Measurements from ENCODE around the gene MYO16.

Gene MYO16

DNA sequence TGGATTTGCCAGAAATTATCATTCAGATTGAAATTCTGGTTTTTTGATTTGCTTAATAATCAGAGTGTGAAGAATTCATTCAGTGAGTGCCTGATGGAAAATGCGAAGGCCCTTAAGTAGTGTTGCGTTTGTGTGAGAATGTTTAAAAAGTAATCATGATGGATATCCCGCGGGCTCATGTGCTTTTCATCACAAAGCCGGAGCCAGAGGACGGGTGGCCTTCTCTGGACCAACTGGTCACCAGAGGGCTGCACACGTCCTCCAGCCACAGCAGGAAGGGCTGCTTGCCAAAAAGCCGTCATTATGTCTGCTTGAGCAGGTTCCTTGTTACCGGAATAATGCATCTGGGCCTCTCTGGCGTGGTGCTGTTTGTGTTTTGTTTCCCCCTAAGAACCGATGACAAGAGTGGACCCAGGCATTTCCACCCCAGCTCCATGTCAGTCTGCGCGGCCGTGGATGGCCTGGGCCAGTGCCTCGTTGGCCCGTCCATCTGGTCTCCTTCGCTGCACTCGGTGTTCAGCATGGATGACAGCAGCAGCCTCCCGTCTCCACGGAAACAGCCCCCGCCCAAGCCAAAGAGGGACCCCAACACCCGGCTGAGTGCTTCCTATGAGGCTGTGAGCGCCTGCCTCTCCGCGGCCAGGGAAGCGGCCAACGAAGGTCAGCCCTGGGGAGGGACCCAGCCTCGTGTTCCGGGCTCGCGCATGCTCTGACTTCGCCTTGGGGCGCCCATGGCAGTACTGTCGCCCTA is 497.7 kb downstream of the MYO16 start:
- DNase-seq (ENCODE audit: low read depth), result no peak

DNA sequence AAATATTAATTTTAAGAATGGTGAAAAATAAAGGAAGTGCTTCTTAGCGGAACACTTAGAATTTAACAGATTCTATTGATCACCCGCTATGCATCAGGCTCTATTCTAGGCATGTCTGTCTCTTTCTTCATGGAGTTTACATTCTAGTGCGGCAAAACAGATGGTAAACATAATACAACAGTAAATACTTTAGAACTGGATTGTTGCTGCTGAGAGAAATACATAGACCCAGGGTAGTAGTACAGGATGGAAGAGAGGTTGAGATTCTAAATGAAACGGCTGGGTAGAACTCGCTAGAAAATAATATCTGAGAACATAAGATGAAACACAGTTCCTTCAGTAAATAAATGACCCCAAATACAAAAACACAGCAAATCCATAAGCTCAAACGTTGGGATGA is 498.7 kb downstream of the MYO16 start:
- no peak for DNase-seq (ENCODE audit: low read depth)

DNA sequence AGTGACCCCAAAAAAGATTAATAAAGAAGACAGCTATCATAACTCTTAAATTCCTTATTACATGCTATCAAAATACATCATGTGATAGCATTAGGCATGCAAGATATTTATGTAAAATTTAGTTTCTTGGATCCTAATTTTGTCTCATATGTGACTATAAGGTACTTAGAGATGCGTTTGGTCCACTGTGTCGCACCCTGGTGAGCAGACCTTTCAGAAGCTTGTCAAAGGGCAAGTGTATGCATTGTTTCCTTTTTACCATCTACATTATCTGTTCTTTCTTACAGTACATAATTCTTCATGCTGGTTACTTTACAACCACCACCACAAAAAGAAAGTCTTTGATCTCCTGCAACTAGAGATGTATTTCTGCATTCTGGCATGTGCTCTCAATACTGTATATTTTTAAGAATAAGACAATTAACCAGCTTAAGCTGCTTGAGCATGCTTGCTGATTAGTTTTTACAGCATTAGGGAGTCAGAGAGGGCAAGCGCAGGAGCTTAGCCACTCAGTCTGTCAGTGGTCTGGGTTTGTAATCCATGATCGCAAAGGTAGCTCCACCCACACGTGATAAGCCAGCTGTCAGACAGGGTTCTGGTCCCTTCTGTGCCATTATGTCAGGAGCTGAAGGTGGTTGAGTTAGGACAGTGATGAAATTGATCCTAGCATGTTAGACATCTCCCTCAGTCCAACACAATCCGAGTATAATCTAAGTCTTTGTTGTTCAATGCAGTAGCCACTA is 500.9 kb downstream of the MYO16 start:
- DNase-seq (ENCODE audit: low read depth), result no peak

DNA sequence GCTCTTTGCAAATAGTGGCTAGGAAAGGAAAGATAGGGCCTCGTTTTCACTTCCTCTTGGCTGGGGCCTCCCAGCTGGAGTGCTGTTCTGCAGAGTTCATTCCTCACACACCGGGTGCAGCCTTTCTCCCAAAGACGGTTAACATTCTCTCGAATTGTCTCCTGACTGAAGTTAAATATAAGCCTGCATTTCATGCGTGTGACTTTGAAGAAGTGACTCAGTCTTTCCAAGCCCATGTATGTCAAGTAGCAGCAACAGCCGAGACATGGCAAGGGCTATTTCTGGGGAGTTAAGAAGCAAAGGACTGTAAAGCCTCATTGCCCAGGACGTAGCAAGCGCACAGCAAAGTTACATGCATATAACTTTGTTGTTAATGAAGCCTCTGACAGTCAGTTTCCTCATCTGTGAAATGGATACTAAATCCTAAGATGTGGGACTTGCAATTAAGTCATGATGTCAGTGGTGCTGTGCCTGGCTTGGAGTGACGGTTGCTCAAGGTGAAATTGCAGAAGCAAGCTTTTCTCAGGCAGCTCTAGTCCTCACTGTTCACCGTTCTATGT is 502.4 kb downstream of the MYO16 start:
- DNase-seq (ENCODE audit: low read depth), result no peak

DNA sequence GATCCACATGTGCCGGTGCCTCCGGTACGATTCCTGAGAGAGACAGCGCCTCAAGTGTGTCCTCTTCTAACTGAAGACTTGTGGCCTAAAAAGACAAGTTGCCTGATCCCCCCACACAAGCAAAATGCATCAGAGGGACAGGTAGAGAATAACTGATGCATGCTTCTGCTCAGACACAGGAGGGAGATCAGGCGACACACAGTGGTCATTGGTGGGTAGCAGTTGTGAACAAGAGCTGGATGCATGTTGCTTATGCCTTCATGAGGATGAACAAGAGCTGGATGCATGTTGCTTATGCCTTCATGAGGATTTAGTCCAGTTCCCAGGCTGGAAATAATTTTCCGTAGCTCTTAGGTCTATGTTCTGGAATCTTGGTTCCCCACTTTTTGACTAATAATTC is 505.6 kb downstream of the MYO16 start:
- DNase-seq (ENCODE audit: low read depth), result no peak

DNA sequence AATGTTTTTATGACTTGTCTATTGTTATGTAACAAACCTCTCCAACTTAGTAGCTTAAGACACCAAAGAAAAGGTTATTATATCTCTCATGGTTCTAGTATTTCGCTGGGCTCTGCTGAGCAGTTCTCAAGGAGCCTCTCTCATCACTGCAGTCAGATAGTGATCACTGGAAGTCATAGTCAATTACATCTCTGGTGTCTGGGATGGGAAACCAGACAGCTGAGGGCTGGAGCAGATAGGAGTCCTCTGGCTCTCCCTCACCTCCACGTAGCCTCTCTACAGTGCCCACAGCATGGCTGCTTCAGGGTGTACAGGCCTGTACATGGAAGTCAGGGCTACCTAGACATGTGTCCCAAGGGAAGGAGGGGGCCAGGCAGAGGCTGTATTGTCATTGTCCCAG is 507.5 kb downstream of the MYO16 start:
- no peak for DNase-seq (ENCODE audit: low read depth)

DNA sequence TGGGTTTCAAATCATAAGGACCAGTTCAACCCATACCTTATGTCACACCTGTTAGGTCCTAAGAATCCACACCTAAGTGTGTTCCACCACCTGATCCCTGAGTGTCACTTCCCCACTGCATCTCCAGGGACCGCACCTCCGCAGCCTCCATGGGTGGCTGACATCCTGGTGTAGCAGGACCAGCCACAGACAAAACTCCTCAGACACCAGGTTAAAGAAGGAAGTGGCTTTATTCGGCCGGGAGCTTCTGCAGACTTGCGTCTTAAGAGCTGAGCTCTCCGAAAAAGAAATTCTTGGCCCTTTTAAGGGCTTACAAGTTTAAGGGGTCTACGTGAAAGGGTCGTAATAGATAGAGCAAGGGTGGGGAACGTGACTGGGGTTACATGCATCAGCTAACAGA is 509.9 kb downstream of the MYO16 start:
- no peak for DNase-seq (ENCODE audit: low read depth)

DNA sequence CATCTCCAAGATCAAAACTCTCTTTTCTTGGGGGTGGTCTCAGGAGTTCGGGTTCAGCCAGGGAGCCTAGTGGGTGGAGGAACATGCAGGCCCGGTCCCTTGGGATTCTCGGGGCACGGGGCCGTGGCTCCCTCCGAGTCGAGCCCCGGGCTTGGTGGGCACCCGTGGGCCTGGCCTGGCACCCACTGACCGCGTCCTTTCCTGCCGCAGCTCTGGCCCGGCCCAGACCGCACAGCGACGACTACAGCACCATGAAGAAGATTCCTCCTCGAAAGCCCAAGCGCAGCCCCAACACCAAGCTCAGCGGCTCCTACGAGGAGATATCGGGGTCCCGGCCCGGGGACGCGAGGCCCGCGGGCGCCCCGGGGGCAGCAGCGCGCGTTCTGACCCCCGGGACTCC is 510.6 kb downstream of the MYO16 start:
- no peak for DNase-seq (ENCODE audit: low read depth)

DNA sequence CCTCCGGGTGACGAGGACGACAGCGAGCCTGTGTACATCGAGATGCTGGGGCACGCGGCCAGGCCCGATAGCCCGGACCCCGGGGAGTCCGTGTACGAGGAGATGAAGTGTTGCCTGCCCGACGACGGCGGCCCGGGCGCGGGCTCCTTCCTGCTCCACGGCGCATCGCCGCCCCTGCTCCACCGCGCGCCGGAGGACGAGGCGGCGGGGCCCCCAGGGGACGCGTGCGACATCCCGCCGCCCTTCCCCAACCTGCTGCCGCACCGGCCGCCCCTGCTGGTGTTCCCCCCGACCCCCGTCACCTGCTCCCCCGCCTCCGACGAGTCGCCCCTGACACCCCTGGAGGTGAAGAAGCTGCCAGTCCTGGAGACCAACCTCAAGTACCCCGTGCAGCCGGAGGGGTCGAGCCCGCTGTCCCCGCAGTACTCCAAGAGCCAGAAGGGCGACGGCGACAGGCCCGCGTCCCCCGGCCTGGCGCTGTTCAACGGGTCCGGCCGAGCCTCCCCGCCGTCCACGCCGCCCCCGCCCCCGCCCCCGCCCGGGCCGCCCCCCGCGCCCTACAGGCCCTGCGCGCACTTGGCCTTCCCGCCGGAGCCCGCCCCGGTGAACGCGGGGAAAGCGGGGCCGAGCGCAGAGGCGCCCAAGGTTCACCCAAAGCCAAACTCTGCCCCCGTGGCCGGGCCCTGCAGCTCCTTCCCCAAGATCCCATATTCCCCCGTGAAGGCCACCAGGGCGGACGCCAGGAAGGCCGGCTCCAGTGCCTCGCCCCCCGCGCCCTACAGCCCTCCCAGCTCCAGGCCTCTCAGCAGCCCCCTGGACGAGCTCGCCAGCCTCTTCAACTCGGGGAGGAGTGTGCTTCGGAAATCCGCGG is 511.3 kb downstream of the MYO16 start:
- no peak for DNase-seq (ENCODE audit: low read depth)

DNA sequence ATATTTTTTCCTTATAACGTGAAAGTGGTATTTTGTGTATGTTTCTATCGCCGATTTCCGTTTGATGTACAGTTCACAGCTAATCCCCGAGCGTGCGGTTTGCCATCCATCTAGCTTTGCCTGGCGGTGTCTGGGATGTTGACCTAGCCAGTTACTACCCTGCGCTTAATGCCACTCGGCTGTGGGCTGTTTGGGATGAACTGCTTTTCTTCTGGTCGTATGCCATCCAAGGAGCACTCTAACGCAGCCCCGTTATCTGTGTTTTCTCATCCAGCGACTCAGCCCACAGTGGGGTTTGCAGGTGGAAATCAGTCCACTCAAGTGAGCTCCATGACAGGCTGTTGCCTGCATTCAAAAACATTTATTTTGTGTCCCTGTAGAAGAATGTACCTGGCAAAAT is 512.3 kb downstream of the MYO16 start:
- no peak for DNase-seq (ENCODE audit: low read depth)

DNA sequence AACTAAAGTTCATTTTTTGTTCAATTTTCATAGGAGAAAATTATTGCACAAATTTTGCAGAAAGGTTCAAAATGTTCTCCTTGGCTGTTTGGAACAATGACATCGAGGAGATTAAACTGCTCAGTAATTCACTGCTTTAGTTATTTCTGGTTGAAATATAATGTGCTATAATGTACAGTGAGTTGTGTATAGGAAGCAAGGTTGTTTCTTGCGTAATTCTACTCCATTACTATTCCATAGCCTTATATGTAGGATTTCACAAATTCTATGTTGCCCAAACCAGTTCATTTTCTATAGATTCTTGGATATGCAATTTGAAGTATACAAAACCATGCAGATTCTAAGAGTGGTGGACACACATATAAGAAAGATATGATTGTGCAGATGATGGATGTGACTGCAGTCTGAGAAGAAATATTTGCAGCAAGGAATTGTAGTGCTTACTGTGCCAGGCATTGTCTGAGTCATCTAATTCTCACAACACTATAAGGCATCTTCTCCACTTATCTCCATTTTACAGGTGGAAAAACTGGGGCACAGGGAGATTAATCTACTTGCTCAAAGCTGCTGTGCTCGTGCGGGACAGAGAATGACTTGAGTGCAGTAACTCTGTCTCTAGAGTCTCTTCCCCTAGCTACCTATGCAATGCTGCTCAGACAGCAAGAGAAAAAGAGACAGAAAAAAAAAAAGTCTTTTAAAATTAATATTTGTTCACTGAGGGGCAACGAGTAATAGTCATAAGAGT is 515.5 kb downstream of the MYO16 start:
- no peak for DNase-seq (ENCODE audit: low read depth)

DNA sequence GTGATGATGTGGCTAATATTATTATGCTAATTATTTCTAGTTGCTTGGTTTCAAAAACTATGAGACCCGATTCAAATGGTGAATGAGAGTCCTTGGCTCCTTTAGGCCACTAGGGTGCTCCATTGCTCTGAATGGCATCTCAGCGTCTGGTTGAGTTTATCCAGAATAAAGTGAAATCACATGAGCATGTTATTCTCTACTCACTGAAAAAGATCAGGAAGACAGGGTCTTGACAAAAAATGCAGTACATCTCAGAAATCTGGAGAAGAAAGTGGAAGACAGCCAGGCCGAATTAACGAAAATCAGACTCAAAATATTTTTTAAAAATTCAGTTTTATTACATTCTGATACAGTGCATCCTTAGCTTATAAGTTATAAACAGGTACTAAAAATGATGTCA is 516.2 kb downstream of the MYO16 start:
- no peak for DNase-seq (ENCODE audit: low read depth)

DNA sequence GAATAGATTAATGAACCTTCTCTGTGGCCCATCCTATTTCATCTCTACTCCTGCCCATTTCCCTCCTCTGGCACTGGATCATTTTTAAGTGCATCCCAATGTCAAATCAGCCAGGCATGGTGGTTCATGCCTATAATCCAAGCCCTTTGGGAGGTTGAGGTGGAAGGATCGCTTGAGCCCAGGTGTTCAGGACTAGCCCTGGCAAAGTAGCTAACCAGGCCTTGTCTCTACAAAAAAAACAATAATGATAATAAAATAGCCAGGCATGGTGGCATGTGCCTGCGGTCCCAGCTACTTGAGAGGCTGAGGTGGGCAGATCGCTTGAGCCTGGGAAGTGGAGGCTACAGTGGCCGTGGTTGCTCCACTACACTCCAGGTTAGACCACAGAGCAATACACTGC is 517.0 kb downstream of the MYO16 start:
- no peak for DNase-seq (ENCODE audit: low read depth)

DNA sequence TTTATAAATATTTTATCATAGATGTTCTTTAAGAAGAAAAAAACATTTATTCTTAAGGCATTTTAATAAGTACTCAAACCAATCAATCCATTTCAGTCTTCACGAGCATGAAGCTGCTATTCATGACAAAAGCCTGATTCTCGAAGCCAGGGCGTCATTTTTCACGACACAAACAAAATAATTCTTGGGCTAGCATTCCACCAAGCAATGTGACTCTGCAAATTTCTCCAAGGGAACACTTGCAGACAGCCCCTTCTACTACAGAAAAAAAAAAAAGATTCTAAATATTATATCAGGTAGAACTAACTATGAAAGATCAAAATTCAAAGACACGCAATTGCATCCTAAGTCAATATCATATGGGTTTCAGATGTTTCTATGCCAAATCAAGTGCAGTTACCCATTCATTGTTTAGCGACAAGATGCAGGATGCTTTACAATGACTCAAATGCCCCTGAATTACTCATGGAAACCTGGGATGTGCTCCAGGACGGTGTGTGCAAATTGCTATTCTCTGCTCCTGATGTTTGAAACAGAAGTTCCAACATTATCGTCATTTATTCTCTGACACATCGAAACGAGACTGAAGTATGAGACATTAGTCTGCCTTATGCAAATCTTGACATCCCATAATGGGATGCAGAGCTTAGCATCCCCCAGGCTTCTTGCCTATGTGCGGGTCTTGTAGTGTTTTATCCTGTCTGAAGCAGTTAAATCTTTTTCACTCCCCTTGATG is 517.7 kb downstream of the MYO16 start:
- no peak for DNase-seq (ENCODE audit: low read depth)

DNA sequence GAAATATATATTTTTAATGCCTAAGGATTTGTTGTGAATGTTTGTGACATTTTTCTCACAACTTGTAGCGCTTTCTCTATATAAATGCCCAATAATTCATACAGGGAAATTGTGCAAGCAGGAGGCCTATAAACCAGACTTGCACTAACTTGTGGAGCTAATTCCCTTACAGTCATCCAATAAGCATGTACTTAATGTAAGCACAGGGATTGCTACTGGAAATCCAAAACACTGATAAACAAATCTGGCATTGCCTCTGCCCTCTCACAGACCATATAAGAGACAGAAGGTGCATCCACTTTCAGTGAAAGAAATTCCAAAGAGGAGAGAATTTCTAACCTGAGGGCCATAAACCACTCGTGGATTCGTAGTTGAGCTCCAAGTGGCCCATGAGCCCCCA is 518.8 kb downstream of the MYO16 start:
- DNase-seq (ENCODE audit: low read depth), result no peak

DNA sequence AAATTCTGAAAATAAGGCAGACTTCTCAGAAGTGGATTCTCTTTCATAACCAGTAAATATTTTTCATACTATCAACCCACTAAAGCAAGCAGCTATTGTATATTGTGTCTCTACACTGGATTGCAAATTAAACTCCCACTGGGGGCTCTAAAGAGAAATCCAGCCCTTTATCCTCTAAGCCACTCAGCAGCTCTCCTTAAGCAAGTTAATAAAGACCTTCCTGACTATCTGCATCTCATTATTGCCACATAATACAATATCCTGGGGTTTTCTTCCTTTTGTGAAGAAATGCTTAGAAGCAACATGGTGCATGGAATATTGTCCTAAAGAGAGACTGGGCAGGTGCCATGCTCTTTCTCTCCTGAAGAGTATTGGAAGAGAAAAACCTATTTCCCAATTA is 521.3 kb downstream of the MYO16 start:
- DNase-seq (ENCODE audit: low read depth), result no peak

DNA sequence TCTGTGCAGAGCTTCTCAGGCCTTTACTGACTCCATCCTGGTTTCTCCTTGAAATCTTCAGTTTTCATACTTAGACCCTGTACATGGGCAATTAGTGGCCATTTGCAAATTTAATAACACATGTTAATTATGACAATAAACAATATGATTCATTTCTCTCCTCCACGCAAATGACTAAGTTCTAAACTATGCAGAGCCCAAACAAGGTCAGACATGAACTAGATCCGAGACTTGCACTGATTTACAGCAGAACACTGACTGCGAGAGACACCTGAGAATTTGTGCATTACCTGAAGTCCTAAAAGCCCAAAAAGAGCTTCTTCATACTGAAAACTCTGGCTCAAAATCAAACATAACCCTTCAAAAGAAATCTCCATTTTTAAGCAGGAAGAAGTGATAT is 521.8 kb downstream of the MYO16 start:
- DNase-seq (ENCODE audit: low read depth), result no peak

DNA sequence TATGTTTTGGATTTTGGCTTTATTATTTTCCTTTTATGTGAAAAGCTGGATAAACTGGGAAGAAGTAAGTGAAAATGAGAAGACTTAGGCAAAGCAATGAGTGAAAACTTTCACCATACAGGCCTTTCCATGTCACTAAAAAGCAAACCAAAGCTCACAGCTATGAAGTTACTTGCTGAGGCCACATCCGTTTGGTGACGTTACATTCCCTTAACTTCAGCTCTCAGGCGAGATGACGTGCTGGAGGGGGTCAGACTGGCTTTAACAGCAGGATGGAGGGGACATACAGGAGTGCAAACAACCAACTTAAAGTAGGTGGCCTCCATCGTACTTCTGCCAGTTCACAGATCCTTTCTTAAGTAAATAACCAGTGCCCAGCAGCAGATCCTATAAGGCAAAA is 522.3 kb downstream of the MYO16 start:
- no peak for DNase-seq (ENCODE audit: low read depth)

DNA sequence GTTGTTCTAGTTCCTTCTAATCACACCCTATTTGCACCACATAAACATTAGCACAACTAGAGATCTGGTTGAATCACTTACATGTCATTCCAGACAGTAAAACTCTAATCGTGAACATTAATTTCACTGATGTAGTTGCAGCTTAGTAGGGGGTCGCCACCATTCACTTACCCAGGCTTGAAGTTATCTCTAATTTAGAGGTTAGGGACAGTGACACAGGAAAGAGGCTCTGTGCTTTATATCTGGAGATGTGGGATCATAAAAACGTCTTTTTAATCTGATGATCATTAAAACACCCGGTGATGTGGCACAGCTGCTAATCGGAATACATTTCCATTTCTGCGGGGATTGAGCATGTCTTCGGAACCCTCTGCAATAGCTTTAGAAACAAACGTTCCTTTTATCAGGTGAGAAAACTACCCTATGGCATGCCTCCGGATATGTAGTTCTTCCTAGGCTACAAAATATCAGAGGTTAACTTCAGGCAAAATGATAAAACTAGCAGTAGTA is 523.0 kb downstream of the MYO16 start:
- DNase-seq (ENCODE audit: low read depth), result no peak

DNA sequence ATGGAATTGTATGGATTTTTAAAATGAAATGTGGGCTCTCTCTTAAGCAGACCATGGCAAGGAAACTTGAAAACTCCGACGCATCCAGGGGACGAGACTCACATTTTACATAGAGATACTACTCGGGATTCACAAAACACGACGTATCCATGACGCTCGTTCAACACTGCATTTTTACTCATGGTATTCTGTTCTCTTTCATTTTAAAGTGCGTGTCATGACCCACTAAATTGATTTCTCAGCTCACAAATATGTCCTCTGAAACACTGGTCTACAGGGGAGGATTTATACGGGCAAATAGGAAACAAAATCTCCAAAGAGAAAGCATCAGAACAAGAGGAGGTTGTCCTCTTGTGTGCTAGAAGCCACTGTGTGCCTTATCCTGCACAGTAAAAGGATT is 523.5 kb downstream of the MYO16 start:
- no peak for DNase-seq (ENCODE audit: low read depth)

DNA sequence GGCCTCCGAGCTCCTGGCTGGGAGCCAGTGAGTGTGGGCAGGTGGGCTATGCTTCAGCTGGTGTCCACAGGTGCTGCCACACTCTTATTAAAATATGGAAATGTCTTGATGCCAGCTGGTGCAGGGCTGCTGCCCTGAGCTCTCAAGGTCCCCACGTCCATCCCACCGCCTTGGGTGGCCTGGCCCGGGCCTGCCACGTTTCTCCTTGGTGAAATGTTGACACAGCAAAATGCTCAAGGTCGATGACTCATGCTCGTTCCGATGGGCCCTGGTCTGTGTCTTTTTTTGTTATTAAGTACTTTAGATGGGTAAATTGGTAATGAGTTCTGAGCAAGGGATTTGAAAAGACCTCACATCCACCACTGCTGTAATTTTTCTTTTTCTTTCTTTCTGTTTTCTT is 524.7 kb downstream of the MYO16 start:
- DNase-seq (ENCODE audit: low read depth), result no peak

All from stimulated activated CD8-positive, alpha-beta memory T cell treated with anti-CD3 and anti-CD28 coated beads, Interleukin-4, amount 100 ng/mL, for 24 hours (primary cell).